ENCODE measurements around the gene OR8J1.

OR8J1 gene, protein sequence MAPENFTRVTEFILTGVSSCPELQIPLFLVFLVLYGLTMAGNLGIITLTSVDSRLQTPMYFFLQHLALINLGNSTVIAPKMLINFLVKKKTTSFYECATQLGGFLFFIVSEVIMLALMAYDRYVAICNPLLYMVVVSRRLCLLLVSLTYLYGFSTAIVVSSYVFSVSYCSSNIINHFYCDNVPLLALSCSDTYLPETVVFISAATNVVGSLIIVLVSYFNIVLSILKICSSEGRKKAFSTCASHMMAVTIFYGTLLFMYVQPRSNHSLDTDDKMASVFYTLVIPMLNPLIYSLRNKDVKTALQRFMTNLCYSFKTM

DNA sequence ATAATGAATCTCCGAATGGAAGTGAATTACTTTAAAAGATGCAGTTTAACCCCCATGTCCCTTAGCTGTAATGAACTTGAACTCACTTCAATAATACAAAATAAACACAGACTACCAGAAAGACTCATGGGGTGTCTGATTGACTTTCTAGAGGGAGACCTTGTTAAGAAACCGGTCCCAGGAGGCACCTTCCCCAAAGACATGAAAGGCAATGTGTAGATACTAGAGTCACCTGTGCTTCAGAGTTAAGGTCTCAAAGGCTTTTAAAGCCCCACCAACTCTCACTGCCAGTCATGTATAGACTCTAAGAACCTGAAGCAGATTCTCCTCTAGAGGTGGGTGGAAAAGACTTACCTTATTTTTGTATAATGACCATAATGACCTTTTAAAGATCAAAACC, at the start of gene OR8J1:
Gene OR8J1 (plus strand): TSS at position 301 of the 400 bp plus-strand sequence. CDS start 5,956 bp downstream, outside the sequence.
- TF ChIP-seq, protein P1, sequence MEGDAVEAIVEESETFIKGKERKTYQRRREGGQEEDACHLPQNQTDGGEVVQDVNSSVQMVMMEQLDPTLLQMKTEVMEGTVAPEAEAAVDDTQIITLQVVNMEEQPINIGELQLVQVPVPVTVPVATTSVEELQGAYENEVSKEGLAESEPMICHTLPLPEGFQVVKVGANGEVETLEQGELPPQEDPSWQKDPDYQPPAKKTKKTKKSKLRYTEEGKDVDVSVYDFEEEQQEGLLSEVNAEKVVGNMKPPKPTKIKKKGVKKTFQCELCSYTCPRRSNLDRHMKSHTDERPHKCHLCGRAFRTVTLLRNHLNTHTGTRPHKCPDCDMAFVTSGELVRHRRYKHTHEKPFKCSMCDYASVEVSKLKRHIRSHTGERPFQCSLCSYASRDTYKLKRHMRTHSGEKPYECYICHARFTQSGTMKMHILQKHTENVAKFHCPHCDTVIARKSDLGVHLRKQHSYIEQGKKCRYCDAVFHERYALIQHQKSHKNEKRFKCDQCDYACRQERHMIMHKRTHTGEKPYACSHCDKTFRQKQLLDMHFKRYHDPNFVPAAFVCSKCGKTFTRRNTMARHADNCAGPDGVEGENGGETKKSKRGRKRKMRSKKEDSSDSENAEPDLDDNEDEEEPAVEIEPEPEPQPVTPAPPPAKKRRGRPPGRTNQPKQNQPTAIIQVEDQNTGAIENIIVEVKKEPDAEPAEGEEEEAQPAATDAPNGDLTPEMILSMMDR (IDR thresholded peaks at IDR 0.05; ENCODE audit: low read depth, low read length), result no peak
- DNase-seq (ENCODE audit: extremely low read depth, low read depth), result no peak

- DNase-seq (ENCODE audit: extremely low read depth, low read depth), result no peak
- TF ChIP-seq, protein P1 (IDR thresholded peaks at IDR 0.05; ENCODE audit: low read depth, low read length), result no peak
Observed at GRCh38 chr11:56307836-56308235, 46.3 kb upstream of the OR8J1 start.

DNA sequence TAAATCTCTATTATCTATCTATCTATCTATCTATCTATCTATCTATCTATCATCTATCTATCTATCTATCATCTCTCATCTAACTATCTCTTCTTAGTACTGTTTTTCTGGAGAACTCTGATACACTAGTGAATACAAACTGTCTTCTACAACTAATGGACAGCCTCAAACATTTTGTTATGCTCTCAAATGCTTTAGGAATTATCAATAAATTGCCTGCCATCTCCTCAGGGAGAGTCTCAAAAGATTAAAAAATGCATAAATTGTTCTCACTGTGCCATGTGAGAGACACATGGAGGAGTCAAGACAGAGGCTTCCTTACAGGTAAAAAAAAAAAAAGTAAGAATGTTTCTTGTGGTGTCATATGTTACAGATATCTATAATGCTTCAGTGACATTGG, 39.2 kb upstream of the OR8J1 start, which contains the start of gene OR8K3:
Gene OR8K3 (plus strand): TSS at position 301 of the 400 bp plus-strand sequence. CDS start 3,163 bp downstream, outside the sequence.
- TF ChIP-seq, protein P1 (IDR thresholded peaks at IDR 0.05; ENCODE audit: low read depth, low read length), result no peak
- DNase-seq (ENCODE audit: extremely low read depth, low read depth), result no peak

GRCh38 chr11:56331861-56332491, 22.1 kb upstream of the OR8J1 start:
- no peak for DNase-seq (ENCODE audit: extremely low read depth, low read depth)
- TF ChIP-seq, protein P1 (IDR thresholded peaks at IDR 0.05; ENCODE audit: low read depth, low read length), result no peak

GRCh38 chr11:56333156-56333555, 20.9 kb upstream of the OR8J1 start:
- TF ChIP-seq, protein P1 (IDR thresholded peaks at IDR 0.05; ENCODE audit: low read depth, low read length), result no peak
- no peak for DNase-seq (ENCODE audit: extremely low read depth, low read depth)

- TF ChIP-seq, protein P1 (IDR thresholded peaks at IDR 0.05; ENCODE audit: low read depth, low read length), result no peak
- no peak for DNase-seq (ENCODE audit: extremely low read depth, low read depth)
Observed at GRCh38 chr11:56340289-56340688, 13.8 kb upstream of the OR8J1 start.

GRCh38 chr11:56345739-56346138, 8.4 kb upstream of the OR8J1 start, which contains the start of gene OR8K1:
TSS of gene OR8K1 (plus strand) at chr11:56346039. CDS start at chr11:56346039, 0 bp downstream.
- TF ChIP-seq, protein P1 (IDR thresholded peaks at IDR 0.05; ENCODE audit: low read depth, low read length), result no peak
- DNase-seq (ENCODE audit: extremely low read depth, low read depth), result no peak
